IPS-18c (cell line): ENCODE results near the gene ANKRD13B.

Source experiments
- H3K4me3 ChIP-seq: 2 replicates; pipeline ENCODE4 v1.7.0; 2013; ENCODE audit warnings: low read depth, mild to moderate bottlenecking, low read length, moderate library complexity; ENCODE audit not compliant: insufficient read depth
- H3K9me3 ChIP-seq: one replicate; pipeline ENCODE4 v1.6.1; 2013; ENCODE audit warnings: mild to moderate bottlenecking, low read length, moderate library complexity; ENCODE audit not compliant: control insufficient read depth, insufficient read depth

The ANKRD13B gene

DNA sequence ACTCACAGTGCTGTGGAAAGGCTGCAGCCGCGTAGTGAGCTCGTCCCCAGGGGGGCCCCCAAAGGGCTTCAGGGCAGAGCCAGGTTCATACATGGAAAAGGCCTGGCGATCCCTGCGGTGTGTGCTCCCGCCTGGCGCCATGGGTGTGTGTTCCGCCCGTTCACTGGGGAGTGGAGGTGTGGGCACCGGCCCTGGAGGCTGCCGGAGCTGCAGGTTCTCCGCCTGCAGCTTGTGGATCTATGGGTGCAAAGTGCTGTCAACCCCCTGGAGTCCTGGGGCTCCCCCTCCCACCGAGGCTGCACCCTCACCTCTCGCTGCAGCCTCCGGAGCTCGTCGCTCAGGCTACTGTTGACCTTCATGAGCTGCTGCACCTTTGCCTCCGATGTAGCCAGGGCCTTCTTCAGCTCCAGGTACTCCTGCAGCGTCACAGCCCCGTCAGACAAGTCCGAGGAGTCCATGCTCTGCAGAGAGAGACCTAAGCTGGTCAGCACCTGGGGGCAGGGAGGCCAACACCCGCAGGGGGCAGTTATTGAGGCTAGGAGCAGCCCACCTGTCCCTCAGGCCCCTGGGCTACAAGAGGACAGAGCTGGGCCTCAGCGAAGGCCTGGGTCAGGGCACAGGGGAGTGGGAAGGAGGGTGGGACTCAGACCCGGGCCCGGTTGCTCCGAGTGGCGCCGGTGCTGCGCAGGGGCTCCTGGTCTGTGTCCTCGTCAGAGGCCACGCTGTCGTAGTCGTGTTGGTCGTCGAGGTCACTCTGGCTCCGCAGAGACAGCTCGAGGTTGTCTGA lies 16.5 kb upstream of the ANKRD13B start:
- no peak overlapping the region for H3K4me3 ChIP-seq
- H3K9me3 ChIP-seq = peaks cover 4% of the 10 kb centered on the region

- no peak overlapping the region for H3K4me3 ChIP-seq
- peaks cover 4% of the 10 kb centered on the region for H3K9me3 ChIP-seq
These were observed 15.9 kb upstream of the ANKRD13B start for GRCh38 chr17:29577001-29577370.

DNA sequence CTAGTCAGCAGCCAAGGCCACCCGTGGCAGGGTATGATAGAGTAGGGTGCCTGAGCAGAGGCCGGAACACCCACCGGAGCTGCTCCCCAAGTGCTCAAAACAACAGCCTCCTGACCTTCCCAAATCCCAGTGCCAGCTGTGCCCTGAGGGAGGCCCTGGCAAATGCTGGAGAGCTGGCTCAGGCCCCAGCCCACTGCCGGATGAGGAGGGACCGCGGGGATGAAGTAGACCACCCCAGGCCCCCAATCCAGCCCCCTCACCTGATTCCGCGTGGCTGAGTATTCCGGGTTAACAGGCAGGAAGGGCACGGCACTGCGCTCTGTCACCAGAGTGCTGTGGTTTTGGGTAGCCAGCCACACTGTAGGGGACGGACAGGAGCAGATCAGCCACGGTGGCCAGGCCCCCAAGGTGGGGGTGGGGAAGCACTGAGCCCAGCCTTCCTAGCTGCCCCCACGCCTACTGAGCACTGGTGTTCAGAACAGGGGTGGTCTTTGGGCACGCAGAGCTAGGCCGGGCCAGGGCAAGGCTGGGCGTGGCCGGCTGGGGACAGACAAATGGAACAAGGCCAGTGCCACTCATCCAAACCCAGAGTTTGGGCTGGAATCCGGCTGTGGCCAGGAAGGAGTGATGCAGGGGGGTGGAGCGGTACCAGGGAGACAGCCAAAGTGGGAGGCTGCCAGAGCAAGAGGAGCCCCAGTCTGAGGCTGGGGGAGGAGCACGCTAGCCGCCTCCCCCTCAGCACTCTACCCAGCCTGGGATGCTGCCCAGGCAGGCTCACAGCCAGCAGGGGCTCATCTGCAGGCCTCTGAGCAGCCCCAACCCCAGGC lies 15.3 kb upstream of the ANKRD13B start:
- Histone ChIP-seq H3K9me3 (peaks cover 2% of the 10 kb centered on the region), H3K4me3 (no peak overlapping the region)

- peaks cover 2% of the 10 kb centered on the region for H3K9me3 ChIP-seq
- H3K4me3 ChIP-seq = no peak overlapping the region
These were observed 14.1 kb upstream of the ANKRD13B start for GRCh38 chr17:29578626-29579485.

- Histone ChIP-seq H3K9me3 (peaks cover 2% of the 10 kb centered on the region), H3K4me3 (no peak overlapping the region)
These were observed 12.8 kb upstream of the ANKRD13B start for GRCh38 chr17:29579866-29580771.

DNA sequence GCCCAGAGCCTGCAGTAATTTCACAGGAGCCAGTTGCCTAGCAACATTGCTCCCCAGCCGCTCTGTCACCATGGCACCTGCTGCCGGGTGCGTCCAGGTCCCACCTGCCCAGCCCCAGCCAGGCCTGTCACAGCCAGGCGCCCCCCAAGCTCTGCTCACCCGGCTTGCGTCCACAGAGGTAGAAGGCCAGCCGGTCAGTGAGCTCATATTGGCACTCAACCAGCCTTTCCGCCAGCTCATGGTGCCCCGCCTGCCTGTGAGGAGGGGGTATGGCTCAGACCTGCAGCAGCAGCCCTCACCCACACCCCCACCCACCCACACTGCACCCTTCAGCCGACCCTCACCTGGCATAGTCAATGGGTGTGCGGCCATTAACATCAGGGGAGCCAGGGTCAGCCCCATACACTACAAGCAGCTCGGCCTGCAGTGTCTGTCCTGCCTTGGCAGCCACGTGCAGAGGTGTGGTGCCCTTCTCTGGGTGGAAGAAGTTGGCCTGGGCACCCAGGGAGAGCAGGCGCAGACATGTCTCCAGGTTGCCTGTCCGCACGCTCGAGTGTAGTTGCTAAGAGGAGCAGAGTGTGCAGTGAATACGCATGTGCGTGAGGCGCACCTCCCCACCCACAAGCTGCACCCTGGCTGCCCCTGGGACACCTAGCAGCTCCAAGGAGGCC lies 11.2 kb upstream of the ANKRD13B start:
- Histone ChIP-seq H3K9me3 (no peaks in the 10 kb centered on the region), H3K4me3 (no peak overlapping the region)

DNA sequence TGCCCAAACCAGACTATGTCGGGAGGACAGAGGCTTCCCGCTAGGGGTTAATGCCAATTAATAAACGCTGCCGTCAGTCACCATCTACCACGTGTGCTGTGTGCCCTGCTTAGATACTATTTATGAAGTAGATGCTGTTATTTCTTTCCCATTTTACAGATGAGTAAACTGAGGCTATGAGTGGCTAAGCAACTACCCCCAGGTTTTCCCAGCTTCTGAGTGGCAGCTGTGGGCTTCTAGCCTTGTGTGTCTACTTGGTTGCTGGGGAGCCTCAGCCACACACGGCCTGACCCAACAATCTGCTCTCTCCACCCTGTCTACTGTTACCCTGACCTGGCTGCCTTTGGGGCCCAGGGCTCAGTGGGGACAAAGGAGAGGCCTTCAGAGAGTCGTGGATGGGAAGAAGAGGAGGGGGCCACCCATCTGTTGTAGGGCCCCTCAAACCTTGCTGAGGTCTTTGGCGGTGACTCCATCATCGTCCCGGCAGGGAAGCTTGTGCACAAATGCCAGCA lies 10.6 kb upstream of the ANKRD13B start:
- no peaks in the 10 kb centered on the region for H3K9me3 ChIP-seq
- H3K4me3 ChIP-seq = no peak overlapping the region

GRCh38 chr17:29582772-29583171 lies 10.2 kb upstream of the ANKRD13B start:
- Histone ChIP-seq H3K9me3 (no peaks in the 10 kb centered on the region), H3K4me3 (no peak overlapping the region)

GRCh38 chr17:29583324-29584248 lies 9.3 kb upstream of the ANKRD13B start:
- no peaks in the 10 kb centered on the region for H3K9me3 ChIP-seq
- no peak overlapping the region for H3K4me3 ChIP-seq

GRCh38 chr17:29584452-29585079 lies 8.4 kb upstream of the ANKRD13B start:
- no peak overlapping the region for H3K4me3 ChIP-seq
- H3K9me3 ChIP-seq = no peaks in the 10 kb centered on the region

DNA sequence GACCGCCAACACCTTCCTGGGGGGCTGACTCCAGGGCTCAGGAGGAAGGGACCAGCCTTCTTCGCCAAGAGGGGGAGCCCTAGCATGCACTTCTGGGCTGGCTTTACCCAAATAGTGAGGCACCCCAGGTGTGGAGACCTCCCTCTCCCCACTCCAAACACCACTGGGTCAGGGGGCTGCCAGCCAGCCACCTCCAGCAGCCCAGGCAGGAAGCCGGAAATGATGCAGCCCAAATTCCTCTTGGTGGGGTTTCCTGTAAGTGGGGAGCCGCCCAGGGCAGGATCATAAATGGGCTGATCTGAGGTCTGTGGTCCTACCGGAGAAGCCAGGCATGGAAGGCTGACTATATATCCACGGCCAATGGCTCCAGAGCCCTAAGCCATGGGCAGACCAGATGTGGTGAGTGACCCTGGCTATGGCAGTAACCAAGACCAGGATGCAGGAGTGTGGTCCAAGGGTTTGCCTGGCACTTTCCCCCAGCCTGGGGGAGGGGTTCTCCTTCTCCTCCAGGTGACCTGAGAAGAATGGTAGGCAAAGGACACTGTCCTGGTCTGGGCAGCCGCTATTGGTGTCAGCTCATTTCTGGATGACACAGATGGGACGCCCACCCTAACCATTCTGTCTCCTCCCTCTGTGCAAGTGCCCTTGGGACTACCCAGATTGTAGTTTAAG lies 7.7 kb upstream of the ANKRD13B start:
- no peaks in the 10 kb centered on the region for H3K9me3 ChIP-seq
- H3K4me3 ChIP-seq = no peak overlapping the region

- Histone ChIP-seq H3K9me3 (no peaks in the 10 kb centered on the region), H3K4me3 (no peak overlapping the region)
These were observed 6.1 kb upstream of the ANKRD13B start for GRCh38 chr17:29586676-29587469.

DNA sequence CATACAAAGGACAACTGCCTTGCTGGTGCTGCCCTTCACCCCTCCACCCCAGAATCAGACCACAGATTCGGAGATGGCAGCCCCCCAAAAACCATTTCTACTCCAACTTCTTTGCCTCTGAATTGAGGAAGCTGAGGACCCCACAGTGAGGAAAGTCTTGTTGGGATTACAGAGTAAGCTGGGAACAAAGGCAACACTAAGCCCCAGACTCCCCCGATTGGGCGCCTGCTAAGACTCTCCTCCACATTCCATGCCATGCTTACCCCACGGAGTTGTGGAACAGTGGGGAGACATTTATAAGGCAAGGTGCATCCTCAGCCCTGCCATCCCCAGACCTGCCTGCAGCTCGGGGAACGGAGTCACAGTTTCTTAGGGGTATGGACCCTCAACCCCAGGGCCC lies 5.3 kb upstream of the ANKRD13B start:
- Histone ChIP-seq H3K9me3 (no peaks in the 10 kb centered on the region), H3K4me3 (peak overlapping the region; percentile 78; the same call in 1 of the 2 replicates)
